Measurements from ENCODE around the gene COL1A1. TPM values are rescaled to one million over a fixed set of nuclear protein-coding genes. Genes with fewer than 3 reads are reported as not detected.
A peak's percentile ranks its signal among the peaks of the same experiment; 100 is the strongest.

The COL1A1 gene
- polyA plus RNA-seq, 1 experiment, result 1,356 TPM

DNA sequence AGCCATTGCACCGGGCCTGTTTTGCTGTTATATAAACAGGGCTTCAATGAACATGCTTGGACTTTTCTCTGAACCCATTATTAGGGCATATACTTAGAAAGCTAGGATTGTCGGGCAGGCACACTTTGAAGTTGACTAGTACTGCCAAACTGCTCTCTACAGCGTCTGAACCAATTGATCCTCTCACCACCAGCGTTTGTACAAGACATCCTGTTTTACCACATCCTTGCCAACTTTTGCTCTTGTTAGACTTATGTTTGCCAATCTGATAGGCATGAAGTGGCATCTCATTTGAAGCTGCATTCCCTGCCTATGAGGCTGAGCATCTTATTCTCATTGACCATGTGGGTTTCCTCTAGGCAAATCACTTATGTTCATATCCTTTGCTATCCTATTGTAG, 43.5 kb downstream of the COL1A1 start:
- no peaks in the 10 kb centered on the region for H3K27me3 ChIP-seq (ENCODE audit: control insufficient read depth, insufficient read depth, low read length)
- POLR2A ChIA-PET, result interaction anchor here (0.6 kb wide), 1 partner anchor 24 kb away, joined by 8 read pairs; no protein-coding TSS in a partner anchor
- no peak overlapping the region for H3K27ac ChIP-seq (ENCODE audit: low read depth, low read length)
- DNase-seq (ENCODE audit: low read depth, low spot score), result no peak
- H3K4me3 ChIP-seq (ENCODE audit: low read depth, low read length), result no peak overlapping the region
- CTCF ChIA-PET, result interaction anchor here (2.1 to 2.2 kb wide), 2 partner anchors 64 to 140 kb away, joined by 10 read pairs; no protein-coding TSS in a partner anchor
- no peaks in the 10 kb centered on the region for H3K9me3 ChIP-seq (ENCODE audit: control insufficient read depth, insufficient read depth, low read length)
- TF ChIP-seq, protein P1, sequence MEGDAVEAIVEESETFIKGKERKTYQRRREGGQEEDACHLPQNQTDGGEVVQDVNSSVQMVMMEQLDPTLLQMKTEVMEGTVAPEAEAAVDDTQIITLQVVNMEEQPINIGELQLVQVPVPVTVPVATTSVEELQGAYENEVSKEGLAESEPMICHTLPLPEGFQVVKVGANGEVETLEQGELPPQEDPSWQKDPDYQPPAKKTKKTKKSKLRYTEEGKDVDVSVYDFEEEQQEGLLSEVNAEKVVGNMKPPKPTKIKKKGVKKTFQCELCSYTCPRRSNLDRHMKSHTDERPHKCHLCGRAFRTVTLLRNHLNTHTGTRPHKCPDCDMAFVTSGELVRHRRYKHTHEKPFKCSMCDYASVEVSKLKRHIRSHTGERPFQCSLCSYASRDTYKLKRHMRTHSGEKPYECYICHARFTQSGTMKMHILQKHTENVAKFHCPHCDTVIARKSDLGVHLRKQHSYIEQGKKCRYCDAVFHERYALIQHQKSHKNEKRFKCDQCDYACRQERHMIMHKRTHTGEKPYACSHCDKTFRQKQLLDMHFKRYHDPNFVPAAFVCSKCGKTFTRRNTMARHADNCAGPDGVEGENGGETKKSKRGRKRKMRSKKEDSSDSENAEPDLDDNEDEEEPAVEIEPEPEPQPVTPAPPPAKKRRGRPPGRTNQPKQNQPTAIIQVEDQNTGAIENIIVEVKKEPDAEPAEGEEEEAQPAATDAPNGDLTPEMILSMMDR (IDR thresholded peaks at IDR 0.05; ENCODE audit: low read depth, low read length), result no peak

DNA sequence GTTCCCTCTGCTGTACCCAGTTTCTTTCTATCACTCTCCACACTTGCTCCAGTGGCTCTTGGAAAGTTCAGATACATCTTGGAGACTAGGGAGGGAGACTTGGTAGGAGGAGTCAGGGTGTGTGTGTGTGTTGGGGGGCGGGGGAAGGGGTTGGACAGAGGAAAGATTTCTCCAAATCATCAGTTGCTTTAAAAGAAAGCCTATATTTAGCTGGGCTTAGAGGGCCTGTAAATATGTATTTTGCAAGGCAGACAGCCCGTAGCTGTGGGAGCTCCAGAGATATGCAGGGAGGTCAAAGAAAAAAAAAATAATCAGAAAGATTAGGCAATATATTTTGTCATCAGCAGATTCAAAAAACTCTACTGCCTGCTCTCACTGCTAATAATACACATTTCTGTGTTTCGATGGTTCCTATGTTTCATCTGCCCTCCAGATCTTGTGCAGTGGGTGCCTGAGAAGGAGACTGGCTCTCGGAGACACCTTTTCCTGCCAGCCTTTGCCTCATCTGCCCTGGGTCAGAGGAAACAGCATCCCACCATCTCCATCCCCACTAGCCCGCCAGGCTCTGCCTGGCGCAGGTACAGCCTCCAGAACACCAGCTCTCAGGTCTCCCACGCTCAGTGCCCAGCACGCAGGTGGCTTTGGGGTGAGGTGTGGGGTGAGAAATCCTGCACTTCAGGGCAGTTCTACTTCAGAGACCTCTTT, 46.2 kb downstream of the COL1A1 start:
- H3K4me3 ChIP-seq (ENCODE audit: low read depth, low read length), result no peak overlapping the region
- no peaks in the 10 kb centered on the region for H3K27me3 ChIP-seq (ENCODE audit: control insufficient read depth, insufficient read depth, low read length)
- no peak for DNase-seq (ENCODE audit: low read depth, low spot score)
- TF ChIP-seq, protein P1 (IDR thresholded peaks at IDR 0.05; ENCODE audit: low read depth, low read length), result no peak
- ChIA-PET CTCF (interaction anchor here (0.7 kb wide), 1 partner anchor 148 kb away, joined by 3 read pairs; no protein-coding TSS in a partner anchor), POLR2A (interaction anchor here (0.7 kb wide), 1 partner anchor 143 kb away, joined by 3 read pairs; no protein-coding TSS in a partner anchor)
- no peaks in the 10 kb centered on the region for H3K9me3 ChIP-seq (ENCODE audit: control insufficient read depth, insufficient read depth, low read length)
- H3K27ac ChIP-seq (ENCODE audit: low read depth, low read length), result no peak overlapping the region

DNA sequence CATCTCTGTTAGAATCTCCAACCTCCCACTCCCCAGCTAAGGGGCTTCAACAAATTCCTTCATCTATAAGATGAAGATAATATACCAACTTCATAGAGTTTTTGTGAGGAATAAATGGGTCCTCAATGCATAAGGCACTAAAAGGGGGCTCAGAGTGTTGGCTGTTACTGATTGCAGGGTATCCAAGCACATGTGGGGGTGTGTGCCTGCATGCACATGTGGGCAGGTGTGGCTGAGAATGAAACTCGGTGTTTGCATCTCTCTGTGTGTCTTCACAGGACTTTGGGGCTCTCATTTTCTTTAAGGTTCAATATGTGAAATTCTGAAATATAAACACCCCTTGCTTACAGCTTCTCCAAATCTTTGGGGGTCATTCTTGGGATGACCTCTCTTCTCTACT, 46.8 kb downstream of the COL1A1 start:
- Histone ChIP-seq H3K27me3 (ENCODE audit: control insufficient read depth, insufficient read depth, low read length) (no peaks in the 10 kb centered on the region), H3K27ac (ENCODE audit: low read depth, low read length) (no peak overlapping the region), H3K9me3 (ENCODE audit: control insufficient read depth, insufficient read depth, low read length) (no peaks in the 10 kb centered on the region), H3K4me3 (ENCODE audit: low read depth, low read length) (no peak overlapping the region)
- ChIA-PET POLR2A (no interaction called here), CTCF (interaction anchor here (0.7 kb wide), 1 partner anchor 149 kb away, joined by 3 read pairs; no protein-coding TSS in a partner anchor)
- DNase-seq (ENCODE audit: low read depth, low spot score), result no peak
- TF ChIP-seq, protein P1 (IDR thresholded peaks at IDR 0.05; ENCODE audit: low read depth, low read length), result no peak

DNA sequence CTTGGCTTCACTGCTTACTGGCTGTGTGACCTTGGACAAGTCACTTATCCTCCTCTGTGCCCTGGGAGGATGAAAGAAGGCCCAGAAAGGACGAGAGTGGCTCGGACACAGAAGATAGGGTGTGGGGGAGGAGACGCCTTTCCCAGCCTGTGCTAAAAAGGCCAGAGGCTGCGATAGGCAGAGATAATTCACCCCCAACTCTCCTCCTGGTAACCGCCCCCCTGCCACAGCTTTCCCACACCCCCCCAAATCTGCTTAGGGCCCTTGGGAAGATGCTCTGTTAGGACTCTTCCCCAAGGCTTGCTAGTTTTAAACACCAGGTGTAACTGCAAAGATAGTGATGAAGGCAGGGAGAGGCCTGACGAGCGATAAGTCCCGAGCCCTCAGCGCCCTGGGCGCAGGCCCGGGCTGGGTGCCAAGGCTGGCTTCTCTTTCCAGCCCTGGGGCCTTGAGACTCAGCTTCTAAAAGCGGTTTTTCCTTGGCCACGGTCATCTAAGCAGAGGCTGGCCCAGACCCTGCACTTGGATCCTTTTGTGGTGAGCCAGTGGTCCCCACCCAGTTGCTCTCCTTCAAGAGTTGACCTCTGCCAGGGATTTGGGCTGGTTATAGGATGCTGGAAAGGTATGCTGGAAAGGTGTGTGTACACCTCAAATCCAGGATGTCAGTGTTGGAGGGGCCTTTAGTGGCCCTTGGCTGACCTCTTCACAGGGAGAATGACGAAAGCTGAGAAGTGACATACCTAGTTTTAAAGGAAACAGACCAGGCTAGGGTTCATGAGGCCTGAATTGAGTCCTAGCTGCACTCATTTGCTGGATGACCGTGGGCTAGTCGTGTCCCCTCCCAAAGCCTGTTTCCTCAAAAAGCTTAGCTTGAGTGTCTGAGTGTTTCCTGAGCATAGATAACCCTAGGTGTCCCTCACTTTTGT, 47.5 kb downstream of the COL1A1 start:
- ChIA-PET CTCF (interaction anchor here (3.1 to 3.5 kb wide), 2 partner anchors 8 to 15 kb away, joined by 11 to 37 read pairs; no protein-coding TSS in a partner anchor), POLR2A (no interaction called here)
- Histone ChIP-seq H3K4me3 (ENCODE audit: low read depth, low read length) (no peak overlapping the region), H3K27ac (ENCODE audit: low read depth, low read length) (peak overlapping the region; percentile 11), H3K27me3 (ENCODE audit: control insufficient read depth, insufficient read depth, low read length) (no peaks in the 10 kb centered on the region), H3K9me3 (ENCODE audit: control insufficient read depth, insufficient read depth, low read length) (no peaks in the 10 kb centered on the region; the same call in 1 of the 2 replicates)
- TF ChIP-seq, protein P1 (IDR thresholded peaks at IDR 0.05; ENCODE audit: low read depth, low read length), result no peak
- DNase-seq (ENCODE audit: low read depth, low spot score), result no peak

All from AG04450 (cell line).